Breast epithelium (tissue), 3 donors: ENCODE measurements around the gene MALL.
"Not testable (repeated sequence)": the region's sequence is repeated elsewhere in the genome, so short reads cannot be mapped to it uniquely, and the experiment has no call there.

Experiments
- CTCF ChIP-seq, 3 donors: fragments of 450-650 bp; IDR thresholded peaks; one replicate each; pipeline ENCODE4 v1.5.1; 2016 to 2017; ENCODE audit warnings: antibody characterized with exemption in 3 of 3, mild to moderate bottlenecking in 3 of 3, moderate library complexity in 3 of 3
- POLR2A ChIP-seq: fragments of 450-650 bp; IDR thresholded peaks from one replicate; pipeline ENCODE4 v1.6.1; 2016; ENCODE audit warnings: antibody characterized with exemption, mild to moderate bottlenecking, moderate library complexity
- POLR2AphosphoS5 ChIP-seq, 3 donors: sonication (generic); formaldehyde crosslinking; IDR thresholded peaks; one replicate each; pipeline ENCODE4 v1.6.1; 2017; ENCODE audit warnings: antibody characterized with exemption in 3 of 3

- TF ChIP-seq CTCF (IDR thresholded peaks at IDR 0.05); POLR2A; POLR2AphosphoS5 (IDR thresholded peaks at IDR 0.05): not testable (repeated sequence)
These were observed 63.5 kb downstream of the MALL start for GRCh38 chr2:110052166-110052565.
